RPMI8226 (cell line): Measurements from ENCODE around the gene FDX2.
A peak's percentile ranks its signal among the peaks of the same experiment; 100 is the strongest.
"Not testable (repeated sequence)": the region's sequence is repeated elsewhere in the genome, so short reads cannot be mapped to it uniquely, and the experiment has no call there.

Experiments used
- DNase-seq: peaks from one replicate; pipeline ENCODE4 v3.0.0-alpha.2; 2015

Gene FDX2

DNA sequence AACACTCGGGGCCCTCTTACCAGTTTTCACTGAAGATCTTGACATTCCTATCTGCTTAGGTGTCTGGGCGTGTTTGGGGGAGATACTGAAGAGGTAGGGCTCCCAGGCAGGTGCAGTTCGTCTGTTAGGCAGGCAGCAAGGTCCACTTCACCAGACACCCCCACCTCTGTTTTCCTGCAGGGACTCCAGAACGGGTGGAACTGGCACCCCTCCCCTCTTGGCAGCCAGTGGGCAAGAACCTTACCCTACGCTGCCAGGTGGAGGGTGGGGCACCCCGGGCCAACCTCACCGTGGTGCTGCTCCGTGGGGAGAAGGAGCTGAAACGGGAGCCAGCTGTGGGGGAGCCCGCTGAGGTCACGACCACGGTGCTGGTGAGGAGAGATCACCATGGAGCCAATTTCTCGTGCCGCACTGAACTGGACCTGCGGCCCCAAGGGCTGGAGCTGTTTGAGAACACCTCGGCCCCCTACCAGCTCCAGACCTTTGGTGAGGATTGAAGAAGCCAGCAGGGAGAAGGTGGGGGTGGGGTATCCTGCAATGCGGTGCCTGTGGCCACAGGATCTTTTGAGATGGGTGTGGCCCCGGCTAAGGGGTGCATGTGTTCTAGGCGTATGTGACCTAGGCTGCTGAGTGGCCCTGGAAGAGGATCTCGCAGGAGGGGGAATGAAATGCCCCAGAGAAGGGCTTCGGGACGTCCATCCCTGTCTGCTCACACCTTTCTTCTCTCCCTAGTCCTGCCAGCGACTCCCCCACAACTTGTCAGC, 32.3 kb downstream of the FDX2 start:
- no peak for DNase-seq

DNA sequence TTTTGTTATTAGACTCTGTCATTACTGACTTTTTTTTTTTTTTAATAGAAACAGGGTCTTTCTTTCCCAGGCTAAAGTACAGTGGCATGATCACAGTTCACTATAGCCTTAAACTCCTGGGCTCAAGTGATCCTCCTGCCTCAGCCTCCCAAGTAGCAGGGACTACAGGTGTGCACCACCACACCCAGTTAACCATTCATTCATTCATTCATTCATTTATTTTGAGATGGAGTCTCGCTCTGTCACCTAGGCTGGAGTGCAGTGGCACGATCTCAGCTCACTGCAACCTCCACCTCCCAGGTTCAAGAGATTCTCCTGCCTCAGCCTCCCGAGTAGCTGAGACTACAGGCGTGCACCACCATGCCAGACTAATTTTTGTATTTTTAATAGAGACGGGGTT, 33.8 kb downstream of the FDX2 start:
- not testable (repeated sequence) for DNase-seq

DNA sequence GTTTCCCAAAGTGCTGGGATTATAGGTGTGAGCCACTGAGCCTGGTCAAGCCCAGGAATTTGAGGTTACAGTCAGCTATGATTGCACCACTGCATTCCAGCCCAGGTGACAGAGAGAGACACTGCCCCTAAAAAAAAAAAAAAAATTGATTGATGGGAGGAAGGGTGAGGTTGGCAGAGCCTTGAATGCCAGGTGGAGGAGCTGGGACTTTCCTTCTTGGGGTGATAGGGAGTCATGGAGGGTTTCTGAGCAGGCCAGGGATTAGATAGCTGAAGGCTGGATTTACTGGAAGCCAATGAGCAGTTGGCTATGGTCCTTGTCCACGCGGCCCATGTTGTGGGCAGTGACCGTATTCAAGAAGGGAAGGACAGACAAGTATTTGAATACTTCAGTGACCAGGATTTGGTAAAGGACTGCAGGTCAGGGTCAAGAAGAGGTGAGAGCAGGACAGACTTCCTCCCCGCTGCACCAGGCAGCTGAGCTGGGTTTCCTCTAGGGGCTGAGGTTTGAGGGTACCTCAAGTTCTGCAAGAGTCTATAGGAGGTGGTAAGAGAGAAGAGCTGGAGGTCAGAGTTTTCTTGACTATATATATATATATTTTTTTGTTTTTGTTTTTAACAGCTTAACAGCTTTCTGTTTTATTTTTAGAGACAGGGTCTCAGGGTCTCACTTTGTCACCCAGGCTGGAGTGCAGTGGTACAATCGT, 35.9 kb downstream of the FDX2 start:
- DNase-seq, result no peak

DNA sequence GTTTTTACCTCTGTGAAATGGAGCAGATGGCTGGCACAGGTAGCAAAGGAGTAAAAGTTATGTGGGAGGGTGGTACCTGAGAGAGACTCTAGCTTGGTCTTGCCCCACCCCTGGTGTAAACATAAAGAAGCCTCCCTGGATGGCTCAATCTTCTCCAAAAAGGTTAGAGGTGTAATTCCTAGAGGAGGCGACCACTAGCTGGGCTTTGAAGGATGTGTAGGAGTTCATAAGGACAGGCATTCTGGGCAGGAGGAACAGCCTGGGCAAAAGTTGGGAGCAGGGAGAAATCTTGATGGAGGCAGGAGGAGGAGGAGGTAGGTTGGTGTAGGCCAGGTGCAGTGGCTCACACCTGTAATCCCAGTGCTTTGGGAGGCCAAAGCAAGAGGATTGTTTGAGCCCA, 36.9 kb downstream of the FDX2 start:
- no peak for DNase-seq

- DNase-seq, result no peak
Observed at GRCh38 chr19:10277795-10278589, 37.8 kb downstream of the FDX2 start.

DNA sequence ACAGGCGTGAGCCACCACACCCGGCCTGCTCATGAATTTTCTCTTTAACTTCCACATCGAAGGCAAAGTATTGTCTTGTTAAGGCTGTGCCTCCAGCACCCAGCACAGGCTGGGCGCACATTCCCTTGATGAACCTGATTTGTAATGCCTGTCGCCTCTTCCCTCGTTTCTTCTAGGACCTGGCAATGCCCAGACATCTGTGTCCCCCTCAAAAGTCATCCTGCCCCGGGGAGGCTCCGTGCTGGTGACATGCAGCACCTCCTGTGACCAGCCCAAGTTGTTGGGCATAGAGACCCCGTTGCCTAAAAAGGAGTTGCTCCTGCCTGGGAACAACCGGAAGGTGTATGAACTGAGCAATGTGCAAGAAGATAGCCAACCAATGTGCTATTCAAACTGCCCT, 41.2 kb downstream of the FDX2 start:
- DNase-seq, result peak; percentile 20

GRCh38 chr19:10271543-10272086, 44.2 kb downstream of the FDX2 start:
- peak; percentile 91 for DNase-seq

DNA sequence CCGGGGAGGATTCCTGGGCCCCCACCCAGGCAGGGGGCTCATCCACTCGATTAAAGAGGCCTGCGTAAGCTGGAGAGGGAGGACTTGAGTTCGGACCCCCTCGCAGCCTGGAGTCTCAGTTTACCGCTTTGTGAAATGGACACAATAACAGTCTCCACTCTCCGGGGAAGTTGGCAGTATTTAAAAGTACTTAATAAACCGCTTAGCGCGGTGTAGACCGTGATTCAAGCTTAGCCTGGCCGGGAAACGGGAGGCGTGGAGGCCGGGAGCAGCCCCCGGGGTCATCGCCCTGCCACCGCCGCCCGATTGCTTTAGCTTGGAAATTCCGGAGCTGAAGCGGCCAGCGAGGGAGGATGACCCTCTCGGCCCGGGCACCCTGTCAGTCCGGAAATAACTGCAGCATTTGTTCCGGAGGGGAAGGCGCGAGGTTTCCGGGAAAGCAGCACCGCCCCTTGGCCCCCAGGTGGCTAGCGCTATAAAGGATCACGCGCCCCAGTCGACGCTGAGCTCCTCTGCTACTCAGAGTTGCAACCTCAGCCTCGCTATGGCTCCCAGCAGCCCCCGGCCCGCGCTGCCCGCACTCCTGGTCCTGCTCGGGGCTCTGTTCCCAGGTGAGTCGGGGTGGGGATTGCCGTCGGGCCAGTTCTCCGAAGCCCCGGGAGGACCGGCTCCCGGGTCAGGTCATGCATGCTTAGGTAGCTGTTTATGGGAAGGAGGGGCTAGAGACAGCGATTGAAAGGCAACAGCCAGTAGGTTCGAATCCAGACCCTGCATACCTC, 45.0 kb downstream of the FDX2 start, which contains the start of gene ICAM1:
ICAM1 (plus strand) TSS at position 505 of the 779 bp plus-strand sequence; CDS start at position 545, 40 bp downstream.
- peak; percentile 94 for DNase-seq

DNA sequence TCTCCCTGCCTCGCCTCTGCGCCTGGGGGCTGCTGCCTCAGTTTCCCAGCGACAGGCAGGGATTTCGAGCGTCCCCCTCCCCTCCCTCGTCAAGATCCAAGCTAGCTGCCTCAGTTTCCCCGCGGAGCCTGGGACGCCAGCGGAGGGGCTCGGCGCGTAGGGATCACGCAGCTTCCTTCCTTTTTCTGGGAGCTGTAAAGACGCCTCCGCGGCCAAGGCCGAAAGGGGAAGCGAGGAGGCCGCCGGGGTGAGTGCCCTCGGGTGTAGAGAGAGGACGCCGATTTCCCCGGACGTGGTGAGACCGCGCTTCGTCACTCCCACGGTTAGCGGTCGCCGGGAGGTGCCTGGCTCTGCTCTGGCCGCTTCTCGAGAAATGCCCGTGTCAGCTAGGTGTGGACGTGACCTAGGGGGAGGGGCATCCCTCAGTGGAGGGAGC, 45.6 kb downstream of the FDX2 start:
- peak; percentile 89 for DNase-seq

GRCh38 chr19:10269333-10270179, 46.3 kb downstream of the FDX2 start:
- peak; percentile 85 for DNase-seq

DNA sequence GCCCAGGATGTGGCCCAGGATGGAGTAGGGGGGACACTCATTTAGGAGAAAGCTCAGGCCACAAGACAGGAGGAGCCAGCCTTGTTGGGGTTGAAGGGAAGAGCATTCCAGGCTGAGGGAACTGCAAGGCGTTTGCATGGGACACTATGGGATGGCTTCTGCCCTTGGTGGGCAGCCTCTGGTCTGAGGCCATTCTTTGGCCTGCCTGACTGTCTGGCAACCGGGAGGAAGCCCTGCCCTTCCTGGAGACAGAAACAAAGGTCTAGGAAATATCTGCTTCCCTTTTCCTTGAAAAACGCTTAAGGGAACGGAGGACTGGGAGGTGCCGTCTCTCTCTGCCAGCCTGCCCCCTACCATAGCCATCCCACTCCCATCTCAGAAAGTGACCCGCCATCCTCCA, 47.7 kb downstream of the FDX2 start:
- peak; percentile 1 for DNase-seq

DNA sequence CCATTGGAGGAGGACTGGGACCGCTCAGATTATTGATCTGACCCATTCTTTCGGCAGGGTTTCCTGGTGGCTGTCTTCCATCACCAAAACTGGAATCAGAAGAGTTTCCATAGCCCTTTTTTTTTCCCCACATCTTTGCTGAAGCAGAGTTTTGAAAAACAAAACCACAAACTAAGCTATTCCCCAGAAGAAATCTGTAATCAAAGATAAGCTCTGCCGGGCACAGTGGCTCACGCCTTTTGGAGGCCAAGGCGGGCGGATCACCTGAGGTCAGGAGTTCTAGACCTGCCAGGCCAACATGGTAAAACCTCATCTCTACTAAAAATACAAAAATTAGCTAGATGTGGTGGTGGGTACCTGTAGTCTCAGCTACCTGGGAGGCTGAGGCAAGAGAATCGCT, 49.1 kb downstream of the FDX2 start:
- DNase-seq, result no peak

DNA sequence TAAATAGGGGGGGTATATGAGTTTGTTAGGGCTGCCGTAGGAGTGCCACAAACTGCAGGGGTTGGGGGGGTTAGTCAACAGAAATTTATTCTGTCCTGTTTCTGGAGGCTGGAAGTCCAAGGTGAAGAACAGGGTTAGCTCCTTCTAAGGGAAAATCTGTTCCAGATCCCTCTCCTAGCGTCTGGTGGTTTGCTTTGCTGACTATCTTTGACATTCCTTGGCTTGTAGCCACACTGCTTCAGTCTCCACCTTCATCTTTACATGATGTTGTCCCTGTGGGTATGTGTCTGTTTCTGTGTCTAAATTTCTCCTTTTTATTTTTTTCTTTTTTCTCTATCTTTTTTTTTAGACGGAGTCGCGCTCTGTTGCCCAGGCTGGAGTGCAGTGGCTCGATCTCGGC, 53.0 kb downstream of the FDX2 start:
- DNase-seq, result no peak

GRCh38 chr19:10260141-10260584, 55.7 kb downstream of the FDX2 start:
- DNase-seq, result no peak
